Neuron (in vitro differentiated cells): ENCODE results near the gene CDKN2D.
A peak's percentile ranks its signal among the peaks of the same experiment; 100 is the strongest.
"Not testable (repeated sequence)": the region's sequence is repeated elsewhere in the genome, so short reads cannot be mapped to it uniquely, and the experiment has no call there.

Source experiments
- H2AFZ ChIP-seq: one replicate; pipeline ENCODE4 v1.6.1; 2013; ENCODE audit warnings: low read depth, mild to moderate bottlenecking, inconsistent platforms, low read length, moderate library complexity
- H3K27me3 ChIP-seq: one replicate; pipeline ENCODE4 v1.6.1; 2013; ENCODE audit warnings: low read length; ENCODE audit not compliant: insufficient read depth
- H3K36me3 ChIP-seq: one replicate; pipeline ENCODE4 v1.6.1; 2013; ENCODE audit warnings: low read length; ENCODE audit not compliant: insufficient read depth
- H3K4me1 ChIP-seq: one replicate; pipeline ENCODE4 v1.6.1; 2013; ENCODE audit warnings: low read length; ENCODE audit not compliant: insufficient read depth
- H3K4me3 ChIP-seq: 2 replicates; pipeline ENCODE4 v1.5.1; 2013; ENCODE audit warnings: mild to moderate bottlenecking, low read length, moderate library complexity
- H3K9me3 ChIP-seq: one replicate; pipeline ENCODE4 v1.6.1; 2013; ENCODE audit warnings: low read length

CDKN2D gene

DNA sequence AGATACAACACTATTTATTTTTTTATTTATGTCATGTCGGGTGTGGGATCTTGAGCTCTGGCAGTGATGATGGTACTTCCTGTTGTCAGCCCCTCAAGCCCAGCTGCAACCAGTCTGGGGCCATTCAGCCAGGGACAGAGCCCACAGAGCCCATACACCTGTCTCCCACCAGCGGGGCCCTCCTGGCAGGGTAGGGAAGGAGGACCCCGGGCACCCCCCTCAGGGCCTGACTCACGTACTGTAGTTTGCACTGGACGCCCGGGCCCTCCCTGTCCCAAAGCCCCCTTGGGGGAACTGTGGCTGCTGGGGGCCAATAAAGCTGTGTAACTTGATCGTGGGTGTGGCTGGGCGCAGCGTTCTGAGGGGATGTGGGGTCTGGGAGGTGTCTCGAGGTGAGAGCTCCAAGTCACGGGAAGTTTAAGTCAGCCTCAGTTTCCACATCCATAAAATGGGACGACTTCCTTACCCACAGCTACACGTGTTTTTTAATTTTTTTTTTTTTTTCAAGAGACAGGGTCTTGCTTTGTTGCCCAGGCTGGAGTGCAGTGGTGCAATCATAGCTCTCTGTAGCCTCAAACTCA lies 15.6 kb downstream of the CDKN2D start:
- Histone ChIP-seq H3K4me3 (no peak overlapping the region), H3K9me3 (no peaks in the 10 kb centered on the region), H3K36me3 (peaks cover 80% of the 10 kb centered on the region), H3K27me3 (no peaks in the 10 kb centered on the region), H3K4me1 (no peaks in the 10 kb centered on the region), H2AFZ (no peak overlapping the region)

- H3K27me3 ChIP-seq = no peaks in the 10 kb centered on the region
- H3K4me3 ChIP-seq = no peak overlapping the region
- no peak overlapping the region for H2AFZ ChIP-seq
- no peaks in the 10 kb centered on the region for H3K4me1 ChIP-seq
- H3K36me3 ChIP-seq = peaks cover 76% of the 10 kb centered on the region
- no peaks in the 10 kb centered on the region for H3K9me3 ChIP-seq
Measured at GRCh38 chr19:10552510-10553053, 16.2 kb downstream of the CDKN2D start.

GRCh38 chr19:10551698-10552301 lies 17.0 kb downstream of the CDKN2D start:
- H3K36me3 ChIP-seq = peaks cover 78% of the 10 kb centered on the region

GRCh38 chr19:10551006-10551405 lies 17.8 kb downstream of the CDKN2D start:
- H3K36me3 ChIP-seq = peaks cover 76% of the 10 kb centered on the region
- not testable (repeated sequence) for H2AFZ ChIP-seq, H3K4me1 ChIP-seq, H3K4me3 ChIP-seq, H3K9me3 ChIP-seq, H3K27me3 ChIP-seq

More at GRCh38 chr19:10551698-10552301, 17.0 kb downstream of the CDKN2D start:
- no peaks in the 10 kb centered on the region for H3K27me3 ChIP-seq
- H3K9me3 ChIP-seq = no peaks in the 10 kb centered on the region
- no peak overlapping the region for H2AFZ ChIP-seq
- no peaks in the 10 kb centered on the region for H3K4me1 ChIP-seq
- no peak overlapping the region for H3K4me3 ChIP-seq

DNA sequence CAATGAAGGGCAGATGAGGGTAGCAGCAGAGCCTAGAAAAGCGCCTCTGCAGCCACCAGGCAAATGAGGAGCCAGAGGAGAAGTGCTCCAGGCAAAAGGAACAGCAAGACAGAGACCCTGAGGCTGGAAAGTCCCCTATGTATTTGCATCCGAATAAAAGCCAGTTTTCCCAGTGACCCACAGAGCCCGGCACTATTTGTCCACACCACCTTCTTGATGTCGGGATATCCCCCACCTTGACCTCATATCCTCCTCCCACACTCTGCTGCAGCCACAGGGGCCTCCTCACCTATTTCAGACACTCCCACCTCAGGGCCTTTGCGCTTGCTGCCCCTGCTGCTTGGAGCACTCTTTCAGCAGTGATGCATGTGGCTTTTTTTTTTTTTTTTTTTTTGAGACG lies 18.4 kb downstream of the CDKN2D start:
- Histone ChIP-seq H3K4me1 (no peaks in the 10 kb centered on the region), H3K4me3 (no peak overlapping the region), H3K27me3 (no peaks in the 10 kb centered on the region), H3K36me3 (peaks cover 70% of the 10 kb centered on the region), H3K9me3 (no peaks in the 10 kb centered on the region), H2AFZ (no peak overlapping the region)

DNA sequence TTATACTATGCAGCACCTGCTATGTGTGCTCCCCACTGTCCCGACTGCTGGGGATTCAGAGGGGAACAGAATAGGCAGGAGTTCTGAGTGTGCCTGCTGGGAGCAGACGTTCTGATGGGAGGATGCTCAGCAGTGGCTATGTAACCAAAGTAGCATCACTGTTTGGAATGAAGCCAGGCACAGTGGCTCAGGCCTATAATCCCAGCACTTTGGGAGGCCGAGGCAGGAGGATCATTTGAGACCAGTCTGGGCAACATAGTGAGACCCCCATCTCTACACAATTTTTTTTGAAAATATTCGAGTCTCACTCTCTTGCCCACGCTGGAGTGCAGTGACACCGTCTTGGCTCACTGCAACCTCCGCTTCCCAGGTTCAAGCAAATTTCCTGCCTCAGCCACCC lies 19.0 kb downstream of the CDKN2D start:
- Histone ChIP-seq H3K36me3 (peaks cover 66% of the 10 kb centered on the region), H3K9me3 (no peaks in the 10 kb centered on the region), H2AFZ (no peak overlapping the region), H3K4me1 (peaks cover 4% of the 10 kb centered on the region), H3K4me3 (no peak overlapping the region), H3K27me3 (no peaks in the 10 kb centered on the region)

DNA sequence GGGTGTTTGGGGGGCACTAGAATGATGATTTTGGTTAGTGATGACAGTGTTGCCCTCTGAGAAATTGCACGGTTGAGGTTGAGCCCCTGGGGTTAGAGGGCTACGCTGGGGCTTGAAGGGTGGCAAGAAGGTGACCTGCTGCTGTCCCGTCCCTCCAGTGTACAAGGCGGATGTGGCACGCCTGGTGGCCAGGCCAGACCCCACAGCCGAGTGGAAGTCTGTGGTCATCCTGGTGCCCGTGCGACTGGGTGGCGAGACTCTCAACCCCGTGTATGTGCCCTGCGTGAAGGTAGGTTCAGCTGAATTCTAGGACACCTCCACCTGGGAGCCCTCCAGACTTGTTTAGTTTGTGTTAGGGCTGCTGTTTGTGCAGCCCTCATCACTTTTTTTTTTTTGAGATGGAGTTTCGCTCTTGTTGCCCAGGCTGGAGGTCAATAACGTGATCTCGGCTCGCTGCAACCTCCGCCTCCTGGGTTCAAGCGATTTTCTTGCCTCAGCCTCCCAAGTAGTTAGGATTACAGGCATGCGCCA lies 20.0 kb downstream of the CDKN2D start:
- Histone ChIP-seq H2AFZ (no peak overlapping the region), H3K27me3 (no peaks in the 10 kb centered on the region), H3K36me3 (peaks cover 57% of the 10 kb centered on the region), H3K4me1 (peaks cover 10% of the 10 kb centered on the region), H3K9me3 (no peaks in the 10 kb centered on the region), H3K4me3 (no peak overlapping the region)

DNA sequence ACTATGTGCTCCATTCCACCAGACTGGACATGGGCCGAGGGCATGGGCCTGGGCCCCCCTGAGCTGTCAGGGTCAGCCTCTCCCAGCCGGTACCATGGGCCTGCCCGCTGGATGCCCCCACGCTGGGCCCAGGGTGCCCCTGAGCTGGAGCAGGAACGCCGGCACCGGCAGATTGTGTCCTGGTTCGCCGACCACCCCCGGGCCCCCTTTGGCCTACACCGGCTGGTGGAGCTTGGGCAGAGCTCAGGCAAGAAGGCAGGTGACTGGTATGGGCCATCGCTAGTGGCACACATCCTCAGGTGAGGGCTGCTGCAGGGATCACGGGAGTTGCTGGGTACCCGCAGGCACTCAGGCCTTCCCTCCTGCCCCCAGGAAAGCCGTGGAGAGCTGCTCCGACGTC lies 22.0 kb downstream of the CDKN2D start:
- Histone ChIP-seq H3K36me3 (peaks cover 38% of the 10 kb centered on the region), H3K4me1 (peaks cover 10% of the 10 kb centered on the region), H2AFZ (no peak overlapping the region), H3K4me3 (no peak overlapping the region), H3K9me3 (no peaks in the 10 kb centered on the region), H3K27me3 (no peaks in the 10 kb centered on the region)

GRCh38 chr19:10544753-10545251 lies 24.0 kb downstream of the CDKN2D start:
- no peaks in the 10 kb centered on the region for H3K9me3 ChIP-seq
- no peaks in the 10 kb centered on the region for H3K27me3 ChIP-seq
- peaks cover 28% of the 10 kb centered on the region for H3K36me3 ChIP-seq
- no peak overlapping the region for H2AFZ ChIP-seq
- peaks cover 10% of the 10 kb centered on the region for H3K4me1 ChIP-seq
- H3K4me3 ChIP-seq = peak overlapping the region; percentile 99

DNA sequence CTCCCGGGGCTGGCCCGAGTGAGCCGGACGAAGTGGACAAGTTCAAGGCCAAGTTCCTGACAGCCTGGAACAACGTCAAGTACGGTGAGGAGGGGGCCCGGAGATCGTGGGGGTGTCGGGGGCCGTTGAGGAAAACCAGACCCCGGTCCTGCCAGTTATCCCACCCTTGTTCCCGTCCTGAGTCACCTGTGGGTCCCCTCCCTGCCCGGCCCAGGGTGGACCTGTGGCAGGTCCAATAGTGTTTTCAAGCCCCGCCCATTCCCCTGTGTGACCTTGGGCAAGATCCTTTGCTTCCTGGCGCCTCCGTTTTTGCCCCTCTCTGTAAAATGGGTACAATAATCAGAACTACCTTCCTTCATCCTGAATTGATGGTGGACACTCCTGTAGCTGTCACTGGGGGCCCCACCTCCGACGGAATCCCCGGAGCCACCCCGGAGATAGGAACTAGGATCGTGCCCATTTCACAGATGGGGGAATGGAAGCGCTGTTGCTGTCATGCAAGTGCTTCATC lies 24.5 kb downstream of the CDKN2D start:
- peaks cover 10% of the 10 kb centered on the region for H3K4me1 ChIP-seq
- H3K36me3 ChIP-seq = peaks cover 25% of the 10 kb centered on the region
- peak overlapping the region; percentile 85 for H2AFZ ChIP-seq
- peak overlapping the region; percentile 99 for H3K4me3 ChIP-seq
- H3K9me3 ChIP-seq = no peaks in the 10 kb centered on the region
- H3K27me3 ChIP-seq = no peaks in the 10 kb centered on the region

DNA sequence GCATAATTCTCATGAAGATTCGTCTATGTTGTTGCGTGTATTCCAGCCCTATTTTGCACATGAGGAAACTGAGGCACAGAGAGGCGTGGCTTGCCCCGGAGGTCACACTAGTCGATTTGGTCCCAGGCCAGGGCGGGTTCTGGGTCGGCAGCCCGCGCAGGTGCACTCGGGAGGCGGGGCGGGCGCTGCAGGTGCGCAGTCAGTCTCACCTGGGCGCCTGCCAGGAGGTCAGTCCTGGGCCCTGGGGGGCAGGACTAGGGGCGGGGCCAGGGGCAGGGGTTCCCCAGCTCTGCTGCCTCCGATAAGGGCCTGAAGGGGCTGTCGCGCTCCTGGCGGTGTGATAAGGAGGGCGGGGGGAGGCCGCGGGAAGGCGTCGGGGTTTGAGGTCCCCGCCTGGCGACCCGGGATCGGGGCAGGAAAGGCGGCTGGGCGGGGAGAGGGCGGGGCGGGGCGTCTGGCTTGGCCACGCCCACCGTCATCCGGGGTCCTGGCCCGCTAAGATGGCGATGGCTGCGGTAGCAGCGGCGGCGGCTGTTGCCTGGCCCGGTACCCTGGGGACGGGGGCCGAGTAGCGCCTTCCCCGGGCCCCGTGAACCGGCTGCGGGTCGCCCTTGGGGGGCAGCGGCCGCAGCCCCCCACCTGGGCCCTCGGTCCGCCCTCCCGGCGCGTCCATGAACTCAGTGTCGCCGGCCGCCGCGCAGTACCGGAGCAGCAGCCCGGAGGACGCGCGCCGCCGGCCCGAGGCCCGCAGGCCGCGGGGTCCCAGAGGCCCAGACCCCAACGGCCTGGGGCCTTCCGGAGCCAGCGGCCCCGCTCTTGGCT lies 25.1 kb downstream of the CDKN2D start, which contains the start of gene ATG4D:
ATG4D (plus strand) TSS at position 485 of the 822 bp plus-strand sequence; CDS start at position 672, 187 bp downstream.
- H3K36me3 ChIP-seq = peaks cover 18% of the 10 kb centered on the region
- no peaks in the 10 kb centered on the region for H3K9me3 ChIP-seq
- H3K4me1 ChIP-seq = peaks cover 10% of the 10 kb centered on the region
- H3K4me3 ChIP-seq = peak within 1 kb of the TSS; percentile 99
- peak within 1 kb of the TSS; percentile 85 for H2AFZ ChIP-seq
- no peaks in the 10 kb centered on the region for H3K27me3 ChIP-seq

DNA sequence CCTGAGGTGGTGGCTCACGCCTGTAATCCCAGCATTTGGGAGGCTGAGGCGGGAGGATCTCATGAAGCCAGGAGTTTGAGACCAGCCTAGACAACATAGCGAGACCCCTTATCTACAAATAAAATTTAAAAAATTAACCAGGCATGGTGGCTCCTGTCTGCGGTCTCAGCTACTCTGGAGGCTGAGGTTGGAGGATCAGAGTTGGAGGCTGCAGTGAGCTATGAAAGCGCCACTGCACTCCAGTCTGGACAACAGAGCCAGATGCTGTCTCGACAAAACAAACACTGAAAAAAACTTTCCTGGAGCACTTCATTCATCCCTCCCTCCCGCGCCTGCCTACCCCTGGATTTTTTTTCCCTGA lies 25.7 kb downstream of the CDKN2D start:
- Histone ChIP-seq H3K4me1 (peaks cover 10% of the 10 kb centered on the region), H3K27me3 (peaks cover 3% of the 10 kb centered on the region), H3K9me3 (no peaks in the 10 kb centered on the region), H3K4me3 (peak overlapping the region; percentile 99), H2AFZ (peak overlapping the region; percentile 85), H3K36me3 (peaks cover 14% of the 10 kb centered on the region)

GRCh38 chr19:10539016-10539415 lies 29.8 kb downstream of the CDKN2D start:
- not testable (repeated sequence) for H3K4me1 ChIP-seq, H3K27me3 ChIP-seq, H2AFZ ChIP-seq, H3K4me3 ChIP-seq, H3K36me3 ChIP-seq, H3K9me3 ChIP-seq
